Amygdala (tissue), 56 donors: ENCODE results near the gene FREM1.
"Not testable (repeated sequence)": the region's sequence is repeated elsewhere in the genome, so short reads cannot be mapped to it uniquely, and the experiment has no call there.

Experiments used
- DNase-seq, 56 donors: peaks; one replicate each; lab custom pipeline; 2025; lab: John Stamatoyannopoulos, UW

Gene FREM1

GRCh38 chr9:14909961-14910805 lies at the start of gene FREM1:
Gene FREM1 (minus strand): TSS chr9:14910428. CDS start chr9:14868977, 41,451 bp downstream.
- DNase-seq = peak in 12 of 56 donors; percentile 1 to 22 (median 7)

- DNase-seq = no peak
Observed at GRCh38 chr9:14958989-14959388, 48.8 kb upstream of the FREM1 start.

- no peak for DNase-seq
Observed at GRCh38 chr9:14957109-14957508, 46.9 kb upstream of the FREM1 start.

GRCh38 chr9:14956208-14956607 lies 46.0 kb upstream of the FREM1 start:
- no peak for DNase-seq

GRCh38 chr9:14945351-14945750 lies 35.1 kb upstream of the FREM1 start:
- DNase-seq = no peak

GRCh38 chr9:14941501-14942405 lies 31.5 kb upstream of the FREM1 start:
- no peak for DNase-seq

GRCh38 chr9:14939378-14939777 lies 29.1 kb upstream of the FREM1 start:
- no peak for DNase-seq

- DNase-seq = no peak
Observed at GRCh38 chr9:14937216-14937615, 27.0 kb upstream of the FREM1 start.

- no peak for DNase-seq
Observed at GRCh38 chr9:14936491-14936890, 26.3 kb upstream of the FREM1 start.

GRCh38 chr9:14935964-14936363 lies 25.7 kb upstream of the FREM1 start:
- no peak for DNase-seq

GRCh38 chr9:14935106-14935751 lies 25.0 kb upstream of the FREM1 start:
- DNase-seq = no peak

GRCh38 chr9:14932641-14933040 lies 22.4 kb upstream of the FREM1 start:
- DNase-seq = no peak

- DNase-seq = no peak
Observed at GRCh38 chr9:14932231-14932630, 22.0 kb upstream of the FREM1 start.

GRCh38 chr9:14926941-14927624 lies 16.9 kb upstream of the FREM1 start:
- no peak for DNase-seq

GRCh38 chr9:14924230-14925219 lies 14.3 kb upstream of the FREM1 start:
- no peak for DNase-seq

GRCh38 chr9:14923701-14924100 lies 13.5 kb upstream of the FREM1 start:
- no peak for DNase-seq

- DNase-seq = not testable (repeated sequence)
Observed at GRCh38 chr9:14920805-14921204, 10.6 kb upstream of the FREM1 start.

- no peak for DNase-seq
Observed at GRCh38 chr9:14913366-14913765, 3.1 kb upstream of the FREM1 start.

- no peak for DNase-seq
Observed at GRCh38 chr9:14912859-14913258, 2.6 kb upstream of the FREM1 start.
